IMR-90 (cell line): Measurements from ENCODE around the gene NCAPH2. TPM values are rescaled to one million over a fixed set of nuclear protein-coding genes. Genes with fewer than 3 reads are reported as not detected.

Experiments
- ATAC-seq: fragments of 200-7000 bp; cut with Tn5 transposase; 2 replicates; pipeline ENCODE4 v1.9.1; 2020; ENCODE audit warnings: low read depth, mild to moderate bottlenecking, moderate library complexity
- BruUV-seq: library from RNA; stranded (reverse); fragments of 400-500 nt; replicated peaks from 2 replicates; lab custom pipeline; 2021; lab: Mats Ljungman, UMichigan
- CTCF ChIA-PET: fragments of 300-600 bp; formaldehyde crosslinking; extraction: SDS; loops from one replicate; lab custom pipeline; 2021; ENCODE audit warnings: antibody characterized with exemption; lab: Yijun Ruan, JAX
- POLR2A ChIA-PET: fragments of 300-600 bp; sonication (Branson Sonifier 250); formaldehyde crosslinking; loops from one replicate; lab custom pipeline; 2022; ENCODE audit warnings: antibody characterized with exemption; ENCODE audit not compliant: unreplicated experiment; lab: Charles Lee
- DNase-seq: peaks from one replicate; pipeline ENCODE4 v3.0.0; 2013
- H2AFZ ChIP-seq: replicated peaks from 2 replicates; pipeline ENCODE3; 2013; ENCODE audit warnings: low read length, mild to moderate bottlenecking; ENCODE audit not compliant: poor library complexity
- H2AK5ac ChIP-seq: 2 replicates; pipeline ENCODE4 v1.6.1; 2013; ENCODE audit warnings: low read depth, low read length, inconsistent platforms
- H2AK9ac ChIP-seq: replicated peaks from 2 replicates; pipeline ENCODE3; 2013; ENCODE audit warnings: mild to moderate bottlenecking, low read depth, low read length, moderate library complexity; ENCODE audit not compliant: poor library complexity
- H2BK120ac ChIP-seq: 2 replicates; pipeline ENCODE4 v1.6.1; 2013; ENCODE audit warnings: low read depth, low read length, inconsistent platforms
- H2BK15ac ChIP-seq: 3 replicates; pipeline ENCODE4 v1.6.1; 2013; ENCODE audit warnings: low read depth, low read length, inconsistent platforms
- H2BK20ac ChIP-seq: 2 replicates; pipeline ENCODE4 v1.6.1; 2013; ENCODE audit warnings: low read depth, mild to moderate bottlenecking, inconsistent platforms, low read length, moderate library complexity
- H2BK5ac ChIP-seq: 2 replicates; pipeline ENCODE4 v1.6.1; 2013; ENCODE audit warnings: mild to moderate bottlenecking, low read depth, low read length, inconsistent platforms; ENCODE audit not compliant: poor library complexity, severe bottlenecking
- H3K14ac ChIP-seq: replicated peaks from 2 replicates; pipeline ENCODE4 v1.6.1; 2013; ENCODE audit warnings: low read depth, low read length, inconsistent platforms
- H3K18ac ChIP-seq: 2 replicates; pipeline ENCODE4 v1.6.1; 2013; ENCODE audit warnings: low read depth, low read length, control low read depth
- H3K23ac ChIP-seq: 2 replicates; pipeline ENCODE4 v1.6.1; 2013; ENCODE audit warnings: low read depth, low read length, inconsistent platforms
- H3K27ac ChIP-seq: 2 replicates; pipeline ENCODE4 v1.5.1; 2013; ENCODE audit warnings: mild to moderate bottlenecking, control low read depth, low read length; ENCODE audit not compliant: insufficient read depth
- H3K27me3 ChIP-seq: 2 replicates; pipeline ENCODE4 v1.6.1; 2013; ENCODE audit warnings: low read length; ENCODE audit not compliant: control insufficient read depth, insufficient read depth
- H3K36me3 ChIP-seq: 2 replicates; pipeline ENCODE4 v1.6.1; 2013; ENCODE audit warnings: low read length, mixed read lengths; ENCODE audit not compliant: control insufficient read depth, insufficient read depth
- H3K4ac ChIP-seq: 2 replicates; pipeline ENCODE4 v1.6.1; 2013; ENCODE audit warnings: low read depth, low read length, inconsistent platforms
- H3K4me1 ChIP-seq: 2 replicates; pipeline ENCODE4 v1.6.1; 2013; ENCODE audit warnings: low read length, mixed read lengths; ENCODE audit not compliant: control insufficient read depth, insufficient read depth
- H3K4me2 ChIP-seq: 2 replicates; pipeline ENCODE4 v1.6.1; 2013; ENCODE audit warnings: low read depth, mild to moderate bottlenecking, control low read depth, low read length, moderate library complexity
- H3K4me3 ChIP-seq: 2 replicates; pipeline ENCODE4 v1.5.1; 2013; ENCODE audit warnings: low read depth, mild to moderate bottlenecking, control low read depth, low read length, moderate library complexity; ENCODE audit not compliant: insufficient read depth
- H3K56ac ChIP-seq: 2 replicates; pipeline ENCODE4 v1.6.1; 2013; ENCODE audit warnings: low read length, inconsistent platforms; ENCODE audit not compliant: insufficient read depth; ENCODE audit errors: extremely low read depth
- H3K79me1 ChIP-seq, 2 experiments: 2 replicates each; pipeline ENCODE4 v1.6.1; 2013; ENCODE audit warnings: low read length in 2 of 2, inconsistent platforms in 1 of 2, low read depth in 1 of 2
- H3K9ac ChIP-seq: 2 replicates; pipeline ENCODE4 v1.6.1; 2013; ENCODE audit warnings: low read depth, low read length, control low read depth
- H3K9me1 ChIP-seq: 2 replicates; pipeline ENCODE4 v1.6.1; 2013; ENCODE audit warnings: low read length, inconsistent platforms; ENCODE audit not compliant: insufficient read depth
- H3K9me3 ChIP-seq: 2 replicates; pipeline ENCODE4 v1.6.1; 2013; ENCODE audit warnings: low read length; ENCODE audit not compliant: control insufficient read depth, insufficient read depth
- H4K20me1 ChIP-seq: 2 replicates; pipeline ENCODE4 v1.6.1; 2013; ENCODE audit warnings: low read length, inconsistent platforms; ENCODE audit not compliant: insufficient read depth
- H4K5ac ChIP-seq: 2 replicates; pipeline ENCODE4 v1.6.1; 2013; ENCODE audit warnings: mild to moderate bottlenecking, low read depth, low read length, control low read depth
- H4K8ac ChIP-seq, 2 experiments: 2 replicates each; pipeline ENCODE4 v1.6.1; 2013; ENCODE audit warnings: low read depth in 2 of 2, low read length in 2 of 2, control low read depth in 1 of 2, inconsistent platforms in 1 of 2
- H4K91ac ChIP-seq: 2 replicates; pipeline ENCODE4 v1.6.1; 2013; ENCODE audit warnings: low read depth, low read length, inconsistent platforms; ENCODE audit not compliant: insufficient read depth
- BHLHE40 ChIP-seq: fragments of 150-350 bp; IDR thresholded peaks from 2 replicates; pipeline ENCODE4 v1.6.1; 2016; ENCODE audit warnings: mild to moderate bottlenecking, low read depth, low read length
- CHD1 ChIP-seq: IDR thresholded peaks from 2 replicates; pipeline ENCODE4 v1.6.1; 2012; ENCODE audit warnings: low read depth, low read length, improper control_type of control experiment
- FOS ChIP-seq: fragments of 150-350 bp; IDR thresholded peaks from 2 replicates; pipeline ENCODE4 v1.6.1; 2016; ENCODE audit warnings: low read depth, low read length
- MAFK ChIP-seq: IDR thresholded peaks from 2 replicates; pipeline ENCODE4 v1.6.1; 2012; ENCODE audit warnings: low read depth, low read length, improper control_type of control experiment
- MAZ ChIP-seq: IDR thresholded peaks from 2 replicates; pipeline ENCODE4 v1.6.1; 2012; ENCODE audit warnings: low read depth, mild to moderate bottlenecking, low read length, improper control_type of control experiment, moderate library complexity, borderline replicate concordance
- MXI1 ChIP-seq: IDR thresholded peaks from 2 replicates; pipeline ENCODE4 v1.6.1; 2012; ENCODE audit warnings: low read depth, mild to moderate bottlenecking, low read length, moderate library complexity, borderline replicate concordance
- NFE2L2 ChIP-seq: fragments of 150-350 bp; IDR thresholded peaks from 2 replicates; pipeline ENCODE4 v1.6.1; 2016; ENCODE audit warnings: low read depth, mild to moderate bottlenecking, low read length
- POLR2A ChIP-seq: IDR thresholded peaks from 2 replicates; pipeline ENCODE4 v1.6.1; 2012; ENCODE audit warnings: mild to moderate bottlenecking, low read depth, low read length
- RAD21 ChIP-seq: IDR thresholded peaks from 2 replicates; pipeline ENCODE4 v1.6.1; 2012; ENCODE audit warnings: low read length, improper control_type of control experiment
- RCOR1 ChIP-seq: IDR thresholded peaks from 2 replicates; pipeline ENCODE4 v1.6.1; 2012; ENCODE audit warnings: mild to moderate bottlenecking, low read length, improper control_type of control experiment; ENCODE audit not compliant: insufficient replicate concordance
- RFX5 ChIP-seq: IDR thresholded peaks from 2 replicates; pipeline ENCODE4 v1.8.0; 2012; ENCODE audit warnings: low read depth, mild to moderate bottlenecking, low read length, moderate library complexity
- SMC3 ChIP-seq: fragments of 150-350 bp; IDR thresholded peaks from 2 replicates; pipeline ENCODE4 v1.6.1; 2016; ENCODE audit warnings: low read depth, mild to moderate bottlenecking, antibody characterized with exemption, low read length, moderate library complexity
- WGBS, 2 experiments: methylation state at CpG; one replicate each; pipeline versions ENCODE4 v1.1.5 to v1.1.7; 2013; ENCODE audit warnings: missing lambda C conversion rate in 2 of 2; ENCODE audit not compliant: insufficient read length in 1 of 2; ENCODE audit errors: extremely low coverage in 2 of 2; 5-methylcytosine and 5-hydroxymethylcytosine counted together
- dilution Hi-C: fragments of 300-500 bp; cut with HindIII; formaldehyde crosslinking; loops from one replicate; pipeline ENCODE4 v1.14.3; 2018; ENCODE audit warnings: low sequenced_read_pairs; ENCODE audit not compliant: unreplicated experiment
- in situ Hi-C: fragments of 300-500 bp; cut with MboI; formaldehyde crosslinking; loops from 3 replicates; pipeline ENCODE4 v1.14.3; 2019; ENCODE audit warnings: low sequenced_read_pairs, inconsistent platforms, mixed read lengths
- intact Hi-C: fragments of 100-400 bp; cut with micrococcal nuclease; formaldehyde crosslinking; loops from 2 replicates; pipeline ENCODE4 v1.10.0; 2022
- polyA plus RNA-seq, 3 experiments: library from polyadenylated mRNA; depleted of rRNA; stranded (reverse); fragments of >200 nt; gene quantifications; 2 replicates each; pipeline ENCODE4 v1.2.3, GENCODE V29; 2012; ENCODE audit warnings: low replicate concordance in 1 of 3
- total RNA-seq: library from RNA; depleted of rRNA; stranded (reverse); fragments of >200 nt; gene quantifications from 2 replicates; pipeline ENCODE4 v1.2.3, GENCODE V29; 2012
- TF ChIP-seq, protein P1 (sequence below): conservative IDR thresholded peaks from 2 replicates; pipeline ENCODE4 v1.5.1; 2012; ENCODE audit warnings: mild to moderate bottlenecking, low read depth, low read length, improper control_type of control experiment
- TF ChIP-seq, protein P2 (sequence below): fragments of 150-350 bp; IDR thresholded peaks from 2 replicates; pipeline ENCODE4 v1.6.1; 2016; ENCODE audit warnings: low read depth, mild to moderate bottlenecking, low read length, moderate library complexity, borderline replicate concordance
- TF ChIP-seq, protein P3 (sequence below): fragments of 150-350 bp; IDR thresholded peaks from 2 replicates; pipeline ENCODE4 v1.6.1; 2017; ENCODE audit warnings: mild to moderate bottlenecking, antibody characterized with exemption, low read length, low read depth

NCAPH2 gene
- total and polyA plus RNA-seq, 2 of the 4 experiments (the other 2 are of a cell fraction): 30.2 to 38.5 TPM

DNA sequence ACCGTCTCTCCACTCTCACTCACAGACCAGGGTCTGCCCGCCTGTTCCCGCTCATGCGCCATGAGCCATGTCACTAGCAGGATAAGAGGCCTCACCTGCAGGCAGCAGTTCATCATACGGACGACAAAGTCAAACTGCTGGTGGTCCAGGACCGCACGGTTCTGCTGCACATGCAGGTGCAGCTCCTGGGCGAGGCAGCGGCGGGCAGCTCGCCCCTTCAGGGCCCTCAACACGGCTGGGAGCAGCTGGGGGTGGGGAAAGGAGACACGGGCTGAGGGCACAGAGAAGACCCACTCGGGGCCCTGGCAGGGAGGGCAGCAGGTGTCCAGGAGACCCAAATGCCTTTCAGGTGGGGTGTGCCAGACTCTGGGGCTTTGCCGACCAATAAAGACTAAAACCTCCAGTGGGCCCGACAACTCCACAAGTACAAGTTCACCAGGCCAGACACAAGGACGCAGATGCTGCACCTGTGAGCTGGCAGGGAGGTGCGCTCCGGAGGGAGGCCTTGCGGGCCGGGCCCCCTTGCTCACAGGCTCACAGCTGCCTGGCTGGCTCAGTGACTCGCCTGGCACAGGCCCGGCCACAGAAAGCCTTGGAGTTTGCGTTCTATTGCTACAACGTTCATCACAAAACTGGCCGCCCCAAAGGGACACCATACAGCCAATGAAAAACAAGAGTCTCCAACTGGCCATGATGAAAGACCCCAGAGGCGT is 44.7 kb upstream of the NCAPH2 start:
- Histone ChIP-seq H3K27ac (no peak overlapping the region), H2AK5ac (no peak overlapping the region), H2BK20ac (no peak overlapping the region), H3K4ac (no peak overlapping the region), H4K91ac (no peak overlapping the region), H2BK120ac (no peak overlapping the region), H3K18ac (no peak overlapping the region), H3K79me1 (peaks cover 12 to 17% of the 10 kb centered on the region in 2 experiments; a peak in 3 of 4 replicates), H2AFZ (no peak overlapping the region), H3K14ac (no peak overlapping the region), H3K9me3 (no peaks in the 10 kb centered on the region), H3K9me1 (no peaks in the 10 kb centered on the region), H3K4me2 (no peak overlapping the region), H3K23ac (no peak overlapping the region), H3K4me1 (no peaks in the 10 kb centered on the region), H4K20me1 (peaks cover 16% of the 10 kb centered on the region), H2AK9ac (no peak overlapping the region), H3K4me3 (no peak overlapping the region), H3K56ac (no peak overlapping the region), H2BK5ac (no peak overlapping the region), H4K5ac (no peak overlapping the region), H3K9ac (no peak overlapping the region), H3K27me3 (no peaks in the 10 kb centered on the region), H3K36me3 (peaks cover 92% of the 10 kb centered on the region), H2BK15ac (no peak overlapping the region), H4K8ac (no peak overlapping the region)
- POLR2A ChIA-PET: no interaction called here
- no peak for ATAC-seq
- dilution Hi-C loops: no loop called here
- no peak for TF ChIP-seq CHD1
- TF ChIP-seq BHLHE40: no peak
- TF ChIP-seq MAFK: no peak
- TF ChIP-seq, protein P1, sequence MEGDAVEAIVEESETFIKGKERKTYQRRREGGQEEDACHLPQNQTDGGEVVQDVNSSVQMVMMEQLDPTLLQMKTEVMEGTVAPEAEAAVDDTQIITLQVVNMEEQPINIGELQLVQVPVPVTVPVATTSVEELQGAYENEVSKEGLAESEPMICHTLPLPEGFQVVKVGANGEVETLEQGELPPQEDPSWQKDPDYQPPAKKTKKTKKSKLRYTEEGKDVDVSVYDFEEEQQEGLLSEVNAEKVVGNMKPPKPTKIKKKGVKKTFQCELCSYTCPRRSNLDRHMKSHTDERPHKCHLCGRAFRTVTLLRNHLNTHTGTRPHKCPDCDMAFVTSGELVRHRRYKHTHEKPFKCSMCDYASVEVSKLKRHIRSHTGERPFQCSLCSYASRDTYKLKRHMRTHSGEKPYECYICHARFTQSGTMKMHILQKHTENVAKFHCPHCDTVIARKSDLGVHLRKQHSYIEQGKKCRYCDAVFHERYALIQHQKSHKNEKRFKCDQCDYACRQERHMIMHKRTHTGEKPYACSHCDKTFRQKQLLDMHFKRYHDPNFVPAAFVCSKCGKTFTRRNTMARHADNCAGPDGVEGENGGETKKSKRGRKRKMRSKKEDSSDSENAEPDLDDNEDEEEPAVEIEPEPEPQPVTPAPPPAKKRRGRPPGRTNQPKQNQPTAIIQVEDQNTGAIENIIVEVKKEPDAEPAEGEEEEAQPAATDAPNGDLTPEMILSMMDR: no peak
- TF ChIP-seq SMC3: no peak
- TF ChIP-seq NFE2L2: no peak
- no peak for TF ChIP-seq RCOR1
- TF ChIP-seq FOS: no peak
- TF ChIP-seq, protein P2, sequence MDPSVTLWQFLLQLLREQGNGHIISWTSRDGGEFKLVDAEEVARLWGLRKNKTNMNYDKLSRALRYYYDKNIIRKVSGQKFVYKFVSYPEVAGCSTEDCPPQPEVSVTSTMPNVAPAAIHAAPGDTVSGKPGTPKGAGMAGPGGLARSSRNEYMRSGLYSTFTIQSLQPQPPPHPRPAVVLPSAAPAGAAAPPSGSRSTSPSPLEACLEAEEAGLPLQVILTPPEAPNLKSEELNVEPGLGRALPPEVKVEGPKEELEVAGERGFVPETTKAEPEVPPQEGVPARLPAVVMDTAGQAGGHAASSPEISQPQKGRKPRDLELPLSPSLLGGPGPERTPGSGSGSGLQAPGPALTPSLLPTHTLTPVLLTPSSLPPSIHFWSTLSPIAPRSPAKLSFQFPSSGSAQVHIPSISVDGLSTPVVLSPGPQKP: no peak
- TF ChIP-seq MXI1: no peak
- TF ChIP-seq POLR2A: no peak
- TF ChIP-seq RAD21: no peak
- no peak for TF ChIP-seq RFX5
- TF ChIP-seq MAZ: no peak
- TF ChIP-seq, protein P3, sequence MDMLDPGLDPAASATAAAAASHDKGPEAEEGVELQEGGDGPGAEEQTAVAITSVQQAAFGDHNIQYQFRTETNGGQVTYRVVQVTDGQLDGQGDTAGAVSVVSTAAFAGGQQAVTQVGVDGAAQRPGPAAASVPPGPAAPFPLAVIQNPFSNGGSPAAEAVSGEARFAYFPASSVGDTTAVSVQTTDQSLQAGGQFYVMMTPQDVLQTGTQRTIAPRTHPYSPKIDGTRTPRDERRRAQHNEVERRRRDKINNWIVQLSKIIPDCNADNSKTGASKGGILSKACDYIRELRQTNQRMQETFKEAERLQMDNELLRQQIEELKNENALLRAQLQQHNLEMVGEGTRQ: no peak
- no TSS peak for BruUV-seq
- intact Hi-C loops: no loop called here
- no peak for DNase-seq
- 94% methylated on average over 18 of the region's 28 CpGs; no CpG with 5 or more reads in 1 of the 2 experiments for WGBS, 2 experiments
- CTCF ChIA-PET: no interaction called here
- in situ Hi-C loops: no loop called here
